Sciatic nerve (tissue), 2 donors: ENCODE data around the gene OSCP1. TPM values are rescaled to one million over a fixed set of nuclear protein-coding genes. Genes with fewer than 3 reads are reported as not detected.

Experiments
- ATAC-seq: fragments of 200-7000 bp; cut with Tn5 transposase; one replicate; pipeline ENCODE4 v1.9.1; 2020; ENCODE audit warnings: mild to moderate bottlenecking, moderate library complexity
- DNase-seq: peaks from one replicate; pipeline ENCODE4 v3.0.0-alpha.2; 2020; ENCODE audit warnings: low spot score
- intact Hi-C: fragments of 100-400 bp; cut with DNase I; formaldehyde crosslinking; loops from one replicate; pipeline ENCODE4 v1.14.2; 2022
- total RNA-seq: library from RNA; stranded (reverse); fragmentation: NEBNext Ultra II Directional; extraction: Animal tissue kit (Norgen Biotek cat#: 25700); gene quantifications from one replicate; pipeline ENCODE4 v1.2.1, GENCODE V29; 2021
- donor health status: DM: no; HTN: no; CAD: no.
- donor health status: DM: no; HTN: no; CAD: no.

OSCP1 gene
- total RNA-seq, 1 donor from 2014 or later: 9.8 TPM

GRCh38 chr1:36390411-36390810 is 59.8 kb downstream of the OSCP1 start:
- DNase-seq: no peak
- intact Hi-C loops: no loop called here
- no peak for ATAC-seq

GRCh38 chr1:36389999-36390398 is 60.3 kb downstream of the OSCP1 start:
- intact Hi-C loops: no loop called here
- DNase-seq (no peak), ATAC-seq (no peak)

GRCh38 chr1:36389261-36389660 is 61.0 kb downstream of the OSCP1 start:
- DNase-seq: no peak
- no peak for ATAC-seq
- intact Hi-C loops: no loop called here

GRCh38 chr1:36387141-36387949 is 62.9 kb downstream of the OSCP1 start:
- peak; percentile 62 for DNase-seq
- peak; percentile 44 for ATAC-seq
- intact Hi-C loops: no loop called here

- intact Hi-C loops: no loop called here
- peak; percentile 93 for DNase-seq
- ATAC-seq: peak; percentile 93
These were observed 63.7 kb downstream of the OSCP1 start for GRCh38 chr1:36386265-36387140.

- intact Hi-C loops: no loop called here
- ATAC-seq (peak; percentile 95), DNase-seq (peak; percentile 98)
These were observed 64.6 kb downstream of the OSCP1 start, which contains the start of gene STK40 for GRCh38 chr1:36385410-36386264. STK40 (minus strand) TSS chr1:36385924; CDS start chr1:36361332, 24,592 bp downstream.

- intact Hi-C loops: no loop called here
- no peak for ATAC-seq
- DNase-seq: peak; percentile 75
These were observed 65.5 kb downstream of the OSCP1 start for GRCh38 chr1:36384542-36385409.

GRCh38 chr1:36383240-36383639 is 67.0 kb downstream of the OSCP1 start:
- intact Hi-C loops: no loop called here
- no peak for ATAC-seq
- DNase-seq: no peak

- DNase-seq (no peak), ATAC-seq (no peak)
- intact Hi-C loops: no loop called here
These were observed 67.6 kb downstream of the OSCP1 start for GRCh38 chr1:36382669-36383068.

- DNase-seq: no peak
- ATAC-seq: no peak
- intact Hi-C loops: no loop called here
These were observed 68.0 kb downstream of the OSCP1 start for GRCh38 chr1:36382231-36382630.

GRCh38 chr1:36381405-36381804 is 68.8 kb downstream of the OSCP1 start:
- intact Hi-C loops: no loop called here
- DNase-seq: peak; percentile 26

GRCh38 chr1:36380782-36381181 is 69.5 kb downstream of the OSCP1 start:
- ATAC-seq (no peak), DNase-seq (peak; percentile 57)
- intact Hi-C loops: no loop called here

More at GRCh38 chr1:36381405-36381804, 68.8 kb downstream of the OSCP1 start:
- ATAC-seq: no peak

- intact Hi-C loops: no loop called here
- ATAC-seq (peak; percentile 76), DNase-seq (peak; percentile 49)
These were observed 70.1 kb downstream of the OSCP1 start for GRCh38 chr1:36380143-36380619.

- intact Hi-C loops: no loop called here
- ATAC-seq (no peak), DNase-seq (no peak)
These were observed 72.3 kb downstream of the OSCP1 start for GRCh38 chr1:36377791-36378492.

GRCh38 chr1:36372617-36373016 is 77.6 kb downstream of the OSCP1 start:
- intact Hi-C loops: no loop called here
- ATAC-seq (no peak), DNase-seq (no peak)

GRCh38 chr1:36369061-36369861 is 81.0 kb downstream of the OSCP1 start:
- peak; percentile 88 for DNase-seq
- ATAC-seq: peak; percentile 35
- intact Hi-C loops: no loop called here
